ENCODE measurements around the gene TM4SF1. TPM values are rescaled to one million over a fixed set of nuclear protein-coding genes. Genes with fewer than 3 reads are reported as not detected.
"Not testable (repeated sequence)": the region's sequence is repeated elsewhere in the genome, so short reads cannot be mapped to it uniquely, and the experiment has no call there.

The TM4SF1 gene
- total RNA-seq, 1 donor from 2014 or later, result 0.97 TPM

DNA sequence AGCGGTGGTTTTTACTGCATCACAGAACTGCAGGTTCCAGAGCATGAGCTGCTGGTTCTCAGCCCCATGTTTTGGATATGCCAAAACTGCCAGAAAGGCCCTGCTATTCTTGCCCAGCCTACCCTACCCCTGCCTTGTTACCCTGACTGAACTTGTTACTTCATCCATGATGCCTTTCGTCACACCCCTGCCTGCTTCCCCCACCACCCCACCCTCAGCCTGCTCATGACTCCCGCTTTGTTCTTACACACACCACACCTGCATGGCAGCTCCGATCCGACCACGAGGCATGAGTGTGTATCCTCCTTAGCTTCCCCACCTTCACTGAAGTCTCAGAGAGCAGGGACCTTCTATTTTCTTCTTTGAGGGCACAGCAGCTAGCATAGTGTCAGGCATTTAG, 5.1 kb upstream of the TM4SF1 start:
- Mint-ChIP-seq H3K4me1 (ENCODE audit: unreplicated experiment) (peaks cover 29% of the 10 kb centered on the region), H3K9me3 (ENCODE audit: unreplicated experiment) (peaks cover 8% of the 10 kb centered on the region), H3K27me3 (ENCODE audit: unreplicated experiment) (peaks cover 6% of the 10 kb centered on the region), H3K36me3 (ENCODE audit: low read depth, unreplicated experiment) (peaks cover 16% of the 10 kb centered on the region), H3K27ac (ENCODE audit: unreplicated experiment) (no peak overlapping the region), H3K4me3 (ENCODE audit: unreplicated experiment) (no peak overlapping the region)
- no peak for DNase-seq (ENCODE audit: low spot score)
- TF ChIP-seq, protein P1, sequence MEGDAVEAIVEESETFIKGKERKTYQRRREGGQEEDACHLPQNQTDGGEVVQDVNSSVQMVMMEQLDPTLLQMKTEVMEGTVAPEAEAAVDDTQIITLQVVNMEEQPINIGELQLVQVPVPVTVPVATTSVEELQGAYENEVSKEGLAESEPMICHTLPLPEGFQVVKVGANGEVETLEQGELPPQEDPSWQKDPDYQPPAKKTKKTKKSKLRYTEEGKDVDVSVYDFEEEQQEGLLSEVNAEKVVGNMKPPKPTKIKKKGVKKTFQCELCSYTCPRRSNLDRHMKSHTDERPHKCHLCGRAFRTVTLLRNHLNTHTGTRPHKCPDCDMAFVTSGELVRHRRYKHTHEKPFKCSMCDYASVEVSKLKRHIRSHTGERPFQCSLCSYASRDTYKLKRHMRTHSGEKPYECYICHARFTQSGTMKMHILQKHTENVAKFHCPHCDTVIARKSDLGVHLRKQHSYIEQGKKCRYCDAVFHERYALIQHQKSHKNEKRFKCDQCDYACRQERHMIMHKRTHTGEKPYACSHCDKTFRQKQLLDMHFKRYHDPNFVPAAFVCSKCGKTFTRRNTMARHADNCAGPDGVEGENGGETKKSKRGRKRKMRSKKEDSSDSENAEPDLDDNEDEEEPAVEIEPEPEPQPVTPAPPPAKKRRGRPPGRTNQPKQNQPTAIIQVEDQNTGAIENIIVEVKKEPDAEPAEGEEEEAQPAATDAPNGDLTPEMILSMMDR (IDR thresholded peaks at IDR 0.05; ENCODE audit: unreplicated experiment), result no peak

DNA sequence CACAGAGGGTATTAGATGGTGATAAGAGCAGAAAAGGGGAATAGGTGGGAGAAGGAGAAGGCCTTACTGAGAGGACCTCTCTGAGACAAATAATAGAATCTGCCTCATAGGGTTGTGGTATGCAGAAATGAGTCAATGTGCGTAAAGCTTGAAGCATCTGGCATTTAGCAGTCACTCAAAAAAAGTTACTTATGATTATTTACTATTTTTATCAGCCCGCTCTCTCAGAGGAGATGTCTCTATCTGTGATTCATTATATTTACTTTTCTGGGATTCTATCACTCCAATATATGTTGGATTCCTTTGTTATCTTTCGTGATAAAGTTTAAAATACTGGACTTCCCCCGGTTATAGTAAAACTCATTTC, 4.6 kb upstream of the TM4SF1 start:
- TF ChIP-seq, protein P1 (IDR thresholded peaks at IDR 0.05; ENCODE audit: unreplicated experiment), result no peak
- Mint-ChIP-seq H3K9me3 (ENCODE audit: unreplicated experiment) (peaks cover 8% of the 10 kb centered on the region), H3K27me3 (ENCODE audit: unreplicated experiment) (peaks cover 6% of the 10 kb centered on the region), H3K4me1 (ENCODE audit: unreplicated experiment) (peaks cover 32% of the 10 kb centered on the region), H3K4me3 (ENCODE audit: unreplicated experiment) (no peak overlapping the region), H3K27ac (ENCODE audit: unreplicated experiment) (no peak overlapping the region), H3K36me3 (ENCODE audit: low read depth, unreplicated experiment) (peaks cover 16% of the 10 kb centered on the region)
- DNase-seq (ENCODE audit: low spot score), result no peak

DNA sequence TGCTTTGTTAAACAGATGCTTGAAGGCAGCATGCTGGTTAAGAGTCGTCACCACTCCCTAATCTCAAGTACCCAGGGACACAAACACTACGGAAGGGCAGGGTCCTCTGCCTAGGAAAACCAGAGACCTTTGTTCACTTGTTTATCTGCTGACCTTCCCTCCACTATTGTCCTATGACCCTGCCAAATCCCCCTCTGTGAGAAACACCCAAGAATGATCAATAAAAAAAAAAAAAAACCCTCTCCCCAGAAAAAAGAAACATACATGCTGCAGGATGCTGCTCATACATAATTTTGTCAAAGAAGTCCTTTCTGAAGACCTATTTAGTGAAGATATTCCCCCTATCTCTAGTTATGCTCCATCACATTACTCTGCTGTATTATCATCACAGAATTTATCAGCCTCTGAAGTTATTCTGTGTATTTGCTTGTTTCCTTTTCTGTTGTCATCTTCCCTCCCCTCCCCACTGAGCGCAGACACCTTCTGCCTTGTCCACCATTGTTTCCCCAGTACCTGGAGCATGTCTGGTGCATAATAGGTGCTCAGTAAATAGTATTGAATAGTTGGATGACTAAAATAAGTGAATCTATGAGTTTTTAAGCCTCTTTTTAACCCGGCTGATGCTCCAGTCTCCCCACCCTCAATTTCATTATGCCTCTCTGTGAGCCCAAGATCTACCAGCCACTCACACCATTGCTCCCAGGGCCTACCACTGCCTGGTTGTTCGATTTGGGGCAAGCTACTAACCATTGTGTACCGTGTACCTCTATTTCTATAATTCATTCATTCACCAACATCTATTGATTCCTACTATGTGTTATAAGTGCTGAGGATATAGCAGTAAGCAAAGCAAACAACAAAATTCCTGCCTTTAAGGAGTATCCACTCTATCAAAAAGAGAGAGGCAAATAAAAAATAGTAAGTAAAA, 4.0 kb upstream of the TM4SF1 start:
- peaks cover 8% of the 10 kb centered on the region for H3K9me3 Mint-ChIP-seq (ENCODE audit: unreplicated experiment)
- peaks cover 3% of the 10 kb centered on the region for H3K27me3 Mint-ChIP-seq (ENCODE audit: unreplicated experiment)
- TF ChIP-seq, protein P1 (IDR thresholded peaks at IDR 0.05; ENCODE audit: unreplicated experiment), result no peak
- peaks cover 16% of the 10 kb centered on the region for H3K36me3 Mint-ChIP-seq (ENCODE audit: low read depth, unreplicated experiment)
- peak overlapping the region; percentile 74 for H3K27ac Mint-ChIP-seq (ENCODE audit: unreplicated experiment)
- peaks cover 32% of the 10 kb centered on the region for H3K4me1 Mint-ChIP-seq (ENCODE audit: unreplicated experiment)
- H3K4me3 Mint-ChIP-seq (ENCODE audit: unreplicated experiment), result peak overlapping the region; percentile 13
- DNase-seq (ENCODE audit: low spot score), result no peak

DNA sequence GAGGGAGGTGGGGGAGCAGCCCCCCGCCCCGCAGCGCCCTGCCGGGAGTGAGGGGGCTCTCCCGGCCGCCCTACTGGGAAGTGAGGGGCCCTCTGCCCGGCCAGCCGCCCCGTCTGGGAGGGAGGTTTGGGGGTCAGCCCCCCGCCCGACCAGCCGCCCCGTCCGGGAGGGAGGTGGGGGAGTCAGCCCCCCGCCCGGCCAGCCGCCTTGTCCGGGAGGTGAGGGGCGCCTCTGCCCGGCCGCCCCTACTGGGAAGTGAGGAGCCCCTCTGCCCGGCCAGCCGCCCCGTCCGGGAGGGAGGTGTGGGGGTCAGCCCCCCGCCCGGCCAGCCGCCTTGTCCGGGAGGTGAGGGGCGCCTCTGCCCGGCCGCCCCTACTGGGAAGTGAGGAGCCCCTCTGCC, 2.8 kb upstream of the TM4SF1 start:
- Mint-ChIP-seq H3K36me3 (ENCODE audit: low read depth, unreplicated experiment) (peaks cover 16% of the 10 kb centered on the region), H3K4me1 (ENCODE audit: unreplicated experiment) (peaks cover 32% of the 10 kb centered on the region)
- not testable (repeated sequence) for DNase-seq (ENCODE audit: low spot score); H3K4me3 Mint-ChIP-seq (ENCODE audit: unreplicated experiment); H3K27ac Mint-ChIP-seq (ENCODE audit: unreplicated experiment); H3K27me3 Mint-ChIP-seq (ENCODE audit: unreplicated experiment); H3K9me3 Mint-ChIP-seq (ENCODE audit: unreplicated experiment)

DNA sequence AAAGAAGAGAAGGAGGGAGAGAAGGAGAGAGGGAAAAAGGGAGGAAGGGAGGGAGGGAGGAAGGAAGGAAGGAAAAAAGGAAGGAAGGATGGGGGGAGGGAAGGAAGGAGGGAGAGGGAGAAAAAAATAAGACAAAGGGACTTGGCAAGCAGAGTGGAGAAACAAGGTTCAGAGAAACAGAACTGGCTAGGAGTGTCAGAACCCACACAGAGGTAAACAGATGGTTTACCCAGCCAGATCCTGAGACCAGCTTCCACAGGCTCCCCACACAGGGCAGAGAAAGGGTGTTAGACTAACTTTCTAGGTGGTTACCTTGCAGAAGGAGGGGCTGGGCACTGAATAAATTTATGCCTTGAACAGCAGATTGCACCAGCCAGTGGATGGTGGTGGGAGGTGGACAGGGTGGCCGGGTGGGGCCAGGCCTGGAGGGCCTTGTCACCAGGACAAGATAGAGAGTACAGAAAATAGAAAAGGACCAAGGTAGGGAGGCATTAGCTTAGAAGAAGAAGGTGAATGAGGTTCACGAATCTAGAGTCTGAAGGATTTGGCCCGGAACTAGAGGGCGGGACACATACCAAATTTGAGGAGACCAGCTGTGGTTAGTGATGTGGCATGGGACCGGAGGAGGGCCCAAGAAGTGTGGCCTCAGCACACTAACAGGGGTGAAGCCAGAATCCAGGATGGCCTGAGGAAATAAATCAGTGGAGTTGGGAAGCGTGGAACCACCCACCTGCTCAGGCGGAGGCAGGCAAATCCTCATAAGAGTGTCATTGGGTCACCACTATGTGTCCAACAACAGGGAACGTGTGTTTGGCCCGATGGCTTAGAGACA, 1.2 kb upstream of the TM4SF1 start:
- Mint-ChIP-seq H3K4me3 (ENCODE audit: unreplicated experiment) (peak overlapping the region; percentile 51), H3K4me1 (ENCODE audit: unreplicated experiment) (peaks cover 38% of the 10 kb centered on the region), H3K9me3 (ENCODE audit: unreplicated experiment) (peaks cover 8% of the 10 kb centered on the region), H3K27me3 (ENCODE audit: unreplicated experiment) (peaks cover 3% of the 10 kb centered on the region), H3K27ac (ENCODE audit: unreplicated experiment) (peak overlapping the region; percentile 62), H3K36me3 (ENCODE audit: low read depth, unreplicated experiment) (peaks cover 16% of the 10 kb centered on the region)
- TF ChIP-seq, protein P1 (IDR thresholded peaks at IDR 0.05; ENCODE audit: unreplicated experiment), result no peak
- no peak for DNase-seq (ENCODE audit: low spot score)
